ENCODE measurements around the gene SRSF1. TPM values are rescaled to one million over a fixed set of nuclear protein-coding genes. Genes with fewer than 3 reads are reported as not detected.
"Not testable (repeated sequence)": the region's sequence is repeated elsewhere in the genome, so short reads cannot be mapped to it uniquely, and the experiment has no call there.

SRSF1 gene
- polyA plus RNA-seq, 1 donor: 158 TPM

GRCh38 chr17:57963149-57963511 lies 43.9 kb downstream of the SRSF1 start:
- no peak for DNase-seq

DNA sequence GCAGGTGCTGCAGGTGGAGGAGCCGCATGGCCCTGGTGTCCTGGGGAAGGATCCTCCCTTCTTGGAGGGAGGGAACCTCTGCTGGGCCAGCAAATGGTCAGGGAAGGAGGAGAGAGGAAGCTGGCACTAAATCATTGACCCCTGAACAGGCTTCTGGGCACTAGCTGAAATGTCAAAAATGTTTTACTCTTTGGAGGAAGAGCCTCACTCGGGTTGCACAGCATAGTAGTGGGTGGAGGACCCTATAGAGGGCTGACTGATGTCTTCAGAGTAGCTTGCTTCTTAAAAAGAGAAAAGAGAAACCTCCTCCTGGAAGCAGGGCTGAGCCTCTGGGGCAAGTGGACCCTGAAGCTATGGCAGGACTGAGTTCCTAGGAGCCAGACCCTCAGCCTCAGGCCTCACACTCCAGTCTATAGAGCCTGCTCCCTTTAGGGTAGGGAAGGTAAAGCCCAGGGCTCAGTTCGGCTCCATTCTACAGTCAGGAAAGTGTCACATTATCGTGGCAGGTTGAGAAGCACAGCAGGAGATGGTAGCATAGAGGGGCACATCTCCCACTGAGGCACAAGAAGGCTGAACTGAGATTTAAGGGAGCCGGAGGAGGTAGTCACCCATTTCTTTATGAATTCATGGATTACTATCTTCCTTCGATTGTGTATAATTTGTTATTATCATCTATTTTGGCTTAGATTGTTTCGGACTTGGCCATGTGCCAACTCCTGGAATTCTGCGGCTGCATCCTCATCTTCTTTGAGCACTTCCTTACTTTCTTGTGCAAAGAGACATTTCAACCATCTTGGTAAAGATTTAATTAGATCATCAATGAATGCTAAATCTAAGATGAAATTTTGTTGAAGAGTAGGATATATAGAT lies 44.5 kb downstream of the SRSF1 start:
- DNase-seq: no peak

DNA sequence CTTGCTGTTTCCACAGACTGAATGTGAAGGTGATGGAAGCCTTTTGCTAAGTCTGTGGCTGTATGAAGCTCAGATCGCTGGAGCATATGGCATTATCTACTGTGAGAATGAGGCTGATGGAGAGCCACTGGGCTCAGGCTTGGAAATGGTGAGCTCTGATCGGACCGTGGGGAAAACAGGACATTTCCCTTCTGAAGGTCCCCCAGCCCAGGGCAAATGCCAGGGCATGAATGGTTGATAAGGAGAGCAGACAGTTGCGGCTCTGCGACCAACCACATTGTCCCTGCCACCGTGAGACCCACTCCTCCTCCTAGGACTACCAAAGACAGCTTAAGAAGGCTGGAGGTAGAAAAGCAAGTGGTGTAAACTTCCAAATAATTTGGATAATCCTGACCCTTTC lies 47.1 kb downstream of the SRSF1 start:
- no peak for DNase-seq

- not testable (repeated sequence) for DNase-seq
Observed at GRCh38 chr17:57958391-57958790, 48.7 kb downstream of the SRSF1 start.

DNA sequence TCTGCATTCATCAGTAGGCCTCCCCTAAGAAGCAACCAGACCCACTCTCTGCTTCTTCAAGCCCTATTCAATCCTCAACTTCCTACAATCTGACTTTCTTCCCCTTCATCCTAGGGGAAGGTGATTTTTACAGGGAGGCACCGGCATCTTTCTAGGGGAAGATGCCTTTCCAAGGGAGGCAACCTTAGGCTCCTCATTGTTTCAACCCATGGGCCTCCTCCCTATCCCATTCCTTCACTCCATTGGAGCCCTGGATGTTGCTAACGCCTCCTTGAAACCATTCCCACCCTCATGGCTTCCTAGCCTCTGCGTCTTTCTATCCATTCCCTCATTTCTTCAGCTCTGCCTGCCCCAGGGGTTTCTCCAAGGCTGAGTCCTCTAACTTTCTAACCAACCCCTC lies 49.2 kb downstream of the SRSF1 start:
- DNase-seq: no peak

- DNase-seq: no peak
Observed at GRCh38 chr17:57957120-57957850, 49.8 kb downstream of the SRSF1 start.

DNA sequence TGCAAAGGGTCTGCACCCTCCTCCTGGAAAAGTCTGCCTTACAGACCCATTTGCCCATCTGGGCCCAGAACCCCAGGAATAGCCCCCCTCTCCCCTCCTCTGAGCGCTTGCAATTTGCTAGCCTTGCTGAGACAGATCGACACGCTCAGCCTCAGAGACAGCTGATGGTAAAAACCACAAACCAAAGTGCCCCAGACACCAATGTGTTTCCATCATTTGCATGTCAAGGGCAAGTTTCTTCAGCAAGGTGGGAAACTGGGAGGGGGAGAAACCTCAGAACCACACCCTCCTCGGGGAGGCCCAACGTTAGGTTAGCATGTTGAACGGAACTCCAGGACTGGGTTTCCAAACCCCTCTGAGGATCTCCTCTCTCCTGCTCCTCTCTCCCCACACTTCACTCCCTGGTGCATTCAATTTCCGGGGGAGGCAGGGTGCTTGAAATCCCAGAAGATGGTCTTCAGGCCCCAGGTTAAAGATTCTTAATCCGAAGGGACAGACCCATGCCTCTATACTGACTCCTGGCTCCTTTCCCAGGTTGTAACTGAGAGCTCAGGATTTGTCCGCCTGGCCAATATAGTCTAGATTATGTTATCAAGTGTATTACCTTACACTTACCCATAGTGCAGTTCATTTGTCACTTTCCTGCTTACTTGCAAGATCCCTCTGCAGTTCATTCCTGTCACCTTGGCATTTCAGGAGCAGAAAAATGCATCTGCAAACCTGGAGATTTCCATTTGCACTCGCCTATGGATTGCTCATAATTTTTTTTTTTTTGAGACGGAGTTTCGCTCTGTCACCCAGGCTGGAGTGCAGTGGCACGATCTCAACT lies 50.5 kb downstream of the SRSF1 start:
- DNase-seq: no peak

DNA sequence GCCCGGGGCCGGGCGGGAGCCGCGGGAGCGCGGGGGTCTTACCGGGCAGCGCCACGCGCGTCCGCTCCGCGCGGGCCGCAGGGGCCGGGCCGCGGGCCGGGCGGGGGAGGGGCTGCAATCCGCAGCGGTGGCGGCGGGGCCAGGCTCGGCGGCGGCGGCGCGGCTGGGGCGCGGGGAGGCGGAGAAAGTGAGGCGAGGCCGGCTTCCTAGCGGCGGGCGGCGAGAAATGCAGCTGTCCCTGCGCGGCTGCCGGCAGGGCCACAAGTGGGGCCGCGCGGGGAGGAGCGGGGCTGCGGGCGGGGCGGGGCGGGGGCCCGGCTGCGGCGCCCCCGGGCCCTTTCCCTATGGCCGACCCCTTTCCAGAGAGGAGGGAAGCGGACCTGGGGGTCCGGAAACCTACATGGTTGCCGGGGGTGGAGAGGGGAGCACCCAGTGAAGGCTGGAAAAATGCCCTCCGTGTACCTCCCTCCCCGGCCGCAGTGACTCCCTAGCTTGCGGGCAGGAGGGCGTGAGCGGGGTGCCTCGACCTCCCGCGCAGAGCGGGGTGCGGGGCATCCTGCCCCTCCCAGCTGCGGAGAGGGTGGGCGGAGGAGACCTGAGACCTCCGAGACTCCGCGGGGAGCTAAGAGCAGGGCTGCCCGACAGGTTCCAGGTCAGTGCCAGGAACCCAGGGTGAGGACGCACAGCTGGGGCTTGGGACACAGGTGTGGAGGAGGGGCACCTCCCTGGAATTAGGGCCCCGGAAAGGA lies 51.7 kb downstream of the SRSF1 start, which contains the start of gene CUEDC1:
Gene CUEDC1 (minus strand): TSS at position 230 of the 749 bp plus-strand sequence. CDS start 69,848 bp downstream, outside the sequence.
- peak; percentile 70 for DNase-seq

GRCh38 chr17:57954397-57955182 lies 52.5 kb downstream of the SRSF1 start:
- peak; percentile 75 for DNase-seq

DNA sequence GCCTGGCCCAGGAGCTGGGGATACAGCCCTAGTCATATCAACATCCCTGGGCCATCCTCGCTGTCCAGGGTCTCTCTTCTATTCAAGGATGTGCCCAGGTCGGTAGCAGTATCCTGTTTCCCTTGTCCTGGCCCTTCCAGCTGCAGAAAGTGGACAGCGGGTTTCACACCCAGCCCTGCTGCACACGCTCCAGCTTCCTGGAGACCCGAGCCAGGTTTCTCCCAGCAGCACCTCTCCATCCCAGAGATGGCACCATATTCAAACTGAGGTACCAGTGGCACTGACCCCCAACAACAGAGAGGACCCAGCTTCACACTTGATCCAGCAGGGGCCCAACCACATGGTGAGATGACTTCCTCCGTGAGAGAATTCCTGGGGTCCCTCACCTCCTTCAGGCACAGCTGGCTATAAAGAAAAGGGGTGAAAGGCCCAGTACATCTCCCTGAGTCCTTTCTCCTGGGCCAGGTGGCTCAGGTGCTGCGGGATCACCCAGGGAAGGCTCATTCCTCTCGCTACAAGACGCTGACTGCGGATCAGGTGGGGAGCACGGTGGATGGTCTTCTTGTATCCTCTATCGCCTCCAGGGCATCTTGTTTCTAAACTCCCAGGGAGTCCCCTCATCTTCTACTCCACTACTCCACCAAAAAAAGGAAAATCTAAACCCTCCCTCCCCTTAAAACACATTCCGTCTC lies 53.2 kb downstream of the SRSF1 start:
- no peak for DNase-seq

Other genes starting within 250 kb of the SRSF1 start
- gene MRPS23, start 157.2 kb downstream of the SRSF1 start, polyA plus RNA-seq (ENCODE audit: insufficient read length): 33.1 TPM
- gene CUEDC1, start 51.8 kb downstream of the SRSF1 start, polyA plus RNA-seq (ENCODE audit: insufficient read length): 54.0 TPM
- 49.1 TPM for gene VEZF1, start 19.0 kb downstream of the SRSF1 start, polyA plus RNA-seq (ENCODE audit: insufficient read length)
- gene DYNLL2, start 76.2 kb upstream of the SRSF1 start, polyA plus RNA-seq (ENCODE audit: insufficient read length): 42.2 TPM
- gene OR4D1, start 141.1 kb upstream of the SRSF1 start, polyA plus RNA-seq (ENCODE audit: insufficient read length): 0.05 TPM
- gene OR4D2, start 159.7 kb upstream of the SRSF1 start, polyA plus RNA-seq (ENCODE audit: insufficient read length): not detected
- gene EPX, start 185.5 kb upstream of the SRSF1 start, polyA plus RNA-seq (ENCODE audit: insufficient read length): 0.62 TPM
- 17.0 TPM for gene MKS1, start 212.0 kb upstream of the SRSF1 start, polyA plus RNA-seq (ENCODE audit: insufficient read length)
- 0.22 TPM for gene LPO, start 231.3 kb upstream of the SRSF1 start, polyA plus RNA-seq (ENCODE audit: insufficient read length)